ENCODE measurements around the gene C1QTNF6. TPM values are rescaled to one million over a fixed set of nuclear protein-coding genes. Genes with fewer than 3 reads are reported as not detected.

C1QTNF6 gene
- total and polyA plus RNA-seq, 10 of the 15 experiments (the other 5 are each of a cell fraction or from before 2014, with no cell fraction given): 0.16 to 4.1 (median 1.3) TPM

GRCh38 chr22:37171662-37172061, 16.4 kb downstream of the C1QTNF6 start:
- H3K9me3 ChIP-seq (replicated peaks; ENCODE audit: control insufficient read depth, insufficient read depth, low read length): peaks cover 4% of the 10 kb centered on the region; the same call in 2 of the 3 replicates
- ATAC-seq (no peak), FAIRE-seq (no peak), DNase-seq (ENCODE audit: low read depth, low spot score) (no peak)
- H4K20me1 ChIP-seq (ENCODE audit: control insufficient read depth, insufficient read depth): no peaks in the 10 kb centered on the region
- H3K9ac ChIP-seq (ENCODE audit: control insufficient read depth, insufficient read depth, low read length): no peak overlapping the region
- in situ Hi-C loops (cut with MboI): no loop called here
- intact Hi-C loops (cut with micrococcal nuclease; ENCODE audit: unreplicated experiment): no loop called here
- H3K79me2 ChIP-seq (ENCODE audit: control insufficient read depth, insufficient read depth, low read length): no peaks in the 10 kb centered on the region
- no peaks in the 10 kb centered on the region for H3K36me3 ChIP-seq (ENCODE audit: control insufficient read depth in 2 of 2, insufficient read depth in 2 of 2, low read length in 1 of 2)
- 54% methylated on average over 5 of the region's 5 CpGs for WGBS (ENCODE audit: insufficient coverage, insufficient replicate concordance, low lambda C conversion rate, missing lambda C conversion rate)
- no peak for TF ChIP-seq SMAD5 (IDR thresholded peaks at IDR 0.05; ENCODE audit: low read depth)
- TF ChIP-seq RCOR1 (conservative IDR thresholded peaks at IDR 0.05; ENCODE audit: low read depth, low read length): no peak
- TF ChIP-seq CREB1 (IDR thresholded peaks at IDR 0.05; ENCODE audit: low read depth): no peak
- no peak for TF ChIP-seq TARDBP (IDR thresholded peaks at IDR 0.05; ENCODE audit: borderline replicate concordance)
- no peak for TF ChIP-seq SRF (IDR thresholded peaks at IDR 0.05; ENCODE audit: low read depth in 2 of 2, low read length in 2 of 2)
- TF ChIP-seq GABPA (IDR thresholded peaks at IDR 0.05; ENCODE audit: low read depth): no peak
- TF ChIP-seq SMAD1 (IDR thresholded peaks at IDR 0.05; ENCODE audit: low read depth, partially characterized antibody): no peak
- no peak for TF ChIP-seq GATAD2B (conservative IDR thresholded peaks at IDR 0.05; ENCODE audit: low read depth)
- no peak for TF ChIP-seq ZBED1 (IDR thresholded peaks at IDR 0.05; ENCODE audit: borderline replicate concordance)
- no peak for TF ChIP-seq IKZF2 (IDR thresholded peaks at IDR 0.05)
- TF ChIP-seq MTA2 (IDR thresholded peaks at IDR 0.05; ENCODE audit: low read depth): no peak
- TF ChIP-seq MYC (IDR thresholded peaks at IDR 0.05; ENCODE audit: insufficient read depth, insufficient read length, insufficient replicate concordance, low read length, severe bottlenecking): no peak
- no peak for TF ChIP-seq HDGF (IDR thresholded peaks at IDR 0.05)
- no peak for TF ChIP-seq MXI1 (IDR thresholded peaks at IDR 0.05; ENCODE audit: low read depth, low read length)
- TF ChIP-seq RAD51 (IDR thresholded peaks at IDR 0.05): no peak
- no peak for TF ChIP-seq CUX1 (IDR thresholded peaks at IDR 0.05; ENCODE audit: insufficient replicate concordance, low read depth, low read length)
- TF ChIP-seq DPF2 (IDR thresholded peaks at IDR 0.05): no peak
- no peak for TF ChIP-seq NBN (IDR thresholded peaks at IDR 0.05)
- no TSS peak for BruUV-seq (replicated peaks)
- peaks cover 24% of the 10 kb centered on the region for H3K4me1 ChIP-seq (ENCODE audit: control insufficient read depth, insufficient read depth, low read length)
- no peaks in the 10 kb centered on the region; a peak in 1 of 4 replicates for H3K27me3 ChIP-seq (replicated peaks in 1 of 2; ENCODE audit: control insufficient read depth in 2 of 2, insufficient read depth in 2 of 2, low read length in 1 of 2)
- no peak overlapping the region for H2AFZ ChIP-seq (ENCODE audit: control insufficient read depth, low read depth, low read length)
- ChIA-PET POLR2A (no interaction called here), CTCF (interaction anchor here (1.2 to 2.0 kb wide), 3 partner anchors 24 to 127 kb away, joined by 3 to 10 read pairs (median 5); no protein-coding TSS in a partner anchor), RAD21 (ENCODE audit: unreplicated experiment) (no interaction called here), SMC1A (ENCODE audit: uncharacterized antibody, unreplicated experiment) (interaction anchor here (1.3 kb wide), 1 partner anchor 26 kb away, joined by 5 read pairs; no protein-coding TSS in a partner anchor)
- H3K27ac ChIP-seq (ENCODE audit: control insufficient read depth, insufficient read depth): no peak overlapping the region
- no peak overlapping the region for H3K4me2 ChIP-seq (ENCODE audit: control insufficient read depth, insufficient read depth)
- no peak overlapping the region for H3K4me3 ChIP-seq

Data from GM12878 (cell line).